K562 (cell line): ENCODE results near the gene SLC29A3. TPM values are rescaled to one million over a fixed set of nuclear protein-coding genes. Genes with fewer than 3 reads are reported as not detected.

Experiments
- ARNT ChIP-seq, 2 experiments: fragments of 450-650 bp; IDR thresholded peaks; 2 replicates each; pipeline ENCODE4 v1.6.1; 2016; ENCODE audit warnings: mild to moderate bottlenecking in 1 of 2
- BRCA1 ChIP-seq, 2 experiments: fragments of 450-650 bp in 1 of 2; sonication (generic) in 1 of 2; formaldehyde crosslinking in 1 of 2; IDR thresholded peaks; 2 replicates each; pipeline versions ENCODE4 v1.5.0 to v1.6.1; 2017 to 2020; ENCODE audit warnings: mild to moderate bottlenecking in 1 of 2, missing genetic modification reagents in 1 of 2
- CREB1 ChIP-seq, 2 experiments: sonication (generic) in 1 of 2; formaldehyde crosslinking in 1 of 2; IDR thresholded peaks; 2 replicates each; pipeline versions ENCODE4 v1.6.1 to v1.8.0; 2012 to 2022; ENCODE audit warnings: inconsistent platforms in 1 of 2, mild to moderate bottlenecking in 1 of 2, missing genetic modification reagents in 1 of 2, moderate library complexity in 1 of 2
- FIP1L1 ChIP-seq: fragments of 200-400 bp; formaldehyde crosslinking; IDR thresholded peaks from 2 replicates; pipeline ENCODE4 v1.6.1; 2018; ENCODE audit warnings: mild to moderate bottlenecking, low read depth, low read length; ENCODE audit not compliant: poor library complexity, severe bottlenecking
- MCM2 ChIP-seq: fragments of 450-650 bp; IDR thresholded peaks from 2 replicates; pipeline ENCODE4 v1.6.1; 2017; ENCODE audit warnings: low read depth, mild to moderate bottlenecking
- NR3C1 ChIP-seq: sonication (generic); formaldehyde crosslinking; IDR thresholded peaks from 2 replicates; pipeline ENCODE4 v1.8.1; 2022; ENCODE audit warnings: missing genetic modification reagents
- RAD21 ChIP-seq, 2 experiments: fragments of 250-450 bp in 1 of 2; fragments of 450-650 bp in 1 of 2; sonication (Bioruptor Pico) in 1 of 2; formaldehyde crosslinking in 1 of 2; IDR thresholded peaks in 1 of 2; conservative IDR thresholded peaks in 1 of 2; 2 replicates each; pipeline versions ENCODE4 v1.4.0 to v1.8.0; 2020 to 2022; ENCODE audit warnings: mild to moderate bottlenecking in 2 of 2, moderate library complexity in 1 of 2
- RBM25 ChIP-seq: fragments of 200-400 bp; formaldehyde crosslinking; IDR thresholded peaks from 2 replicates; pipeline ENCODE4 v1.6.1; 2018; ENCODE audit warnings: low read length, low read depth, moderate library complexity; ENCODE audit not compliant: severe bottlenecking
- SMAD4 ChIP-seq: fragments of 250-450 bp; sonication (Bioruptor Pico); conservative IDR thresholded peaks from 2 replicates; pipeline ENCODE4 v1.8.0; 2021; ENCODE audit warnings: inconsistent platforms, mild to moderate bottlenecking, moderate library complexity
- XRCC5 ChIP-seq: fragments of 200-400 bp; formaldehyde crosslinking; IDR thresholded peaks from 2 replicates; pipeline ENCODE4 v1.6.1; 2017; ENCODE audit warnings: low read depth, mild to moderate bottlenecking, low read length
- ZKSCAN1 ChIP-seq: fragments of 150-350 bp; IDR thresholded peaks from 2 replicates; pipeline ENCODE4 v1.6.1; 2016; ENCODE audit warnings: low read depth, low read length
- ZNF232 ChIP-seq: sonication (generic); formaldehyde crosslinking; IDR thresholded peaks from 2 replicates; pipeline ENCODE4 v1.8.0; 2022; ENCODE audit warnings: mild to moderate bottlenecking, missing genetic modification reagents
- ZNF695 ChIP-seq: fragments of 450-650 bp; formaldehyde crosslinking; IDR thresholded peaks from 2 replicates; pipeline ENCODE4 v1.4.0; 2020; ENCODE audit warnings: mild to moderate bottlenecking, moderate library complexity
- polyA plus RNA-seq, 8 experiments: library from polyadenylated mRNA; depleted of rRNA in 4 of 8; stranded (reverse) in 5 of 8; unstranded in 3 of 8; fragments of >200 nt; fragmentation: Nextera tagmentation in 2 of 8; fragmentation: Illumina TruSeq in 1 of 8; extraction: Ambion mirVana in 2 of 8; extraction: Trizol in 1 of 8; gene quantifications; 2 replicates each; pipeline versions ENCODE4 v1.2.1 to v1.2.3, GENCODE V29; 2011 to 2014; ENCODE audit warnings: inconsistent platforms in 1 of 8, missing spikeins in 1 of 8
- total RNA-seq, 7 experiments: library from RNA; depleted of rRNA in 6 of 7; stranded (reverse); fragments of >200 nt in 6 of 7; fragmentation: Illumina TruSeq in 2 of 7; extraction: Trizol in 2 of 7; gene quantifications; 2 replicates each; pipeline versions ENCODE4 v1.2.1 to v1.2.3, GENCODE V29; 2011 to 2021; ENCODE audit warnings: low replicate concordance in 1 of 7
- TF ChIP-seq, protein P1 (sequence below): fragments of 450-650 bp; IDR thresholded peaks from 2 replicates; pipeline ENCODE4 v1.7.1; 2018; ENCODE audit warnings: mild to moderate bottlenecking, low read depth; ENCODE audit not compliant: partially characterized antibody
- TF ChIP-seq, protein P2 (sequence below): sonication (generic); formaldehyde crosslinking; IDR thresholded peaks from 2 replicates; pipeline ENCODE4 v1.8.0; 2022; ENCODE audit warnings: mild to moderate bottlenecking, missing genetic modification reagents
- TF ChIP-seq, protein P3 (sequence below): fragments of 250-450 bp; sonication (Bioruptor Pico); IDR thresholded peaks from 2 replicates; pipeline ENCODE4 v1.5.0; 2021; ENCODE audit warnings: mild to moderate bottlenecking, borderline replicate concordance
- TF ChIP-seq, protein P4 (sequence below), 2 experiments: fragments of 200-800 bp in 1 of 2; sonication (Bioruptor generic) in 1 of 2; sonication (generic) in 1 of 2; formaldehyde crosslinking in 1 of 2; IDR thresholded peaks in 1 of 2; conservative IDR thresholded peaks in 1 of 2; 2 replicates each; pipeline versions ENCODE4 v1.5.0 to v1.6.1; 2016 to 2020; ENCODE audit warnings: missing compliant biosample characterization in 1 of 2, missing genetic modification characterization in 1 of 2, missing genetic modification reagents in 1 of 2
- TF ChIP-seq, protein P5 (sequence below): sonication (generic); formaldehyde crosslinking; IDR thresholded peaks from 2 replicates; pipeline ENCODE4 v1.8.0; 2022; ENCODE audit warnings: mild to moderate bottlenecking, missing genetic modification reagents

SLC29A3 gene
- total and polyA plus RNA-seq, 9 of the 15 experiments (the other 6 are each of a cell fraction or from before 2014, with no cell fraction given): 2.1 to 10.7 (median 4.6) TPM

DNA sequence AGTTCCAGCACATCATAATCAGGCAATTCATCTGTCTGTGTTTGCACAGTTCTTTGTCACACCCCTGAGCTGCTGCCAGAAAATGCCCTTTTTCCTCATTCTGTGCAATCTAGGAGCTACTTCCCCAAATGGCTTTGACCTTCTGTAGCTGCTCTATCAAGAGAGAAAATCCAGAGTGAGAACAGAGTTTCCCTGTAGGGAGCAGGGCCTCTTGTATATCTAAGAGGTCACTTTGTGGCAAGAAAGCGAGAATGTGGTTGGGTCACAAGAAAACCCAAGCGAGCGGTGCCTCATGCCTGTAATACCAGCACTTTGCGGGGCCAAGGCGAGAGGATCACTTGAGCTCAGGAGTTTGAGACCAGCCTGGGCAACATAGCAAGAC lies 24.3 kb downstream of the SLC29A3 start (continued):
- TF ChIP-seq, protein P1, sequence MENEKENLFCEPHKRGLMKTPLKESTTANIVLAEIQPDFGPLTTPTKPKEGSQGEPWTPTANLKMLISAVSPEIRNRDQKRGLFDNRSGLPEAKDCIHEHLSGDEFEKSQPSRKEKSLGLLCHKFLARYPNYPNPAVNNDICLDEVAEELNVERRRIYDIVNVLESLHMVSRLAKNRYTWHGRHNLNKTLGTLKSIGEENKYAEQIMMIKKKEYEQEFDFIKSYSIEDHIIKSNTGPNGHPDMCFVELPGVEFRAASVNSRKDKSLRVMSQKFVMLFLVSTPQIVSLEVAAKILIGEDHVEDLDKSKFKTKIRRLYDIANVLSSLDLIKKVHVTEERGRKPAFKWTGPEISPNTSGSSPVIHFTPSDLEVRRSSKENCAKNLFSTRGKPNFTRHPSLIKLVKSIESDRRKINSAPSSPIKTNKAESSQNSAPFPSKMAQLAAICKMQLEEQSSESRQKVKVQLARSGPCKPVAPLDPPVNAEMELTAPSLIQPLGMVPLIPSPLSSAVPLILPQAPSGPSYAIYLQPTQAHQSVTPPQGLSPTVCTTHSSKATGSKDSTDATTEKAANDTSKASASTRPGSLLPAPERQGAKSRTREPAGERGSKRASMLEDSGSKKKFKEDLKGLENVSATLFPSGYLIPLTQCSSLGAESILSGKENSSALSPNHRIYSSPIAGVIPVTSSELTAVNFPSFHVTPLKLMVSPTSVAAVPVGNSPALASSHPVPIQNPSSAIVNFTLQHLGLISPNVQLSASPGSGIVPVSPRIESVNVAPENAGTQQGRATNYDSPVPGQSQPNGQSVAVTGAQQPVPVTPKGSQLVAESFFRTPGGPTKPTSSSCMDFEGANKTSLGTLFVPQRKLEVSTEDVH: no peak
- TF ChIP-seq ZNF695: no peak
- no peak for TF ChIP-seq RBM25
- TF ChIP-seq, protein P2, sequence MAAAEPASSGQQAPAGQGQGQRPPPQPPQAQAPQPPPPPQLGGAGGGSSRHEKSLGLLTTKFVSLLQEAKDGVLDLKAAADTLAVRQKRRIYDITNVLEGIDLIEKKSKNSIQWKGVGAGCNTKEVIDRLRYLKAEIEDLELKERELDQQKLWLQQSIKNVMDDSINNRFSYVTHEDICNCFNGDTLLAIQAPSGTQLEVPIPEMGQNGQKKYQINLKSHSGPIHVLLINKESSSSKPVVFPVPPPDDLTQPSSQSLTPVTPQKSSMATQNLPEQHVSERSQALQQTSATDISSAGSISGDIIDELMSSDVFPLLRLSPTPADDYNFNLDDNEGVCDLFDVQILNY (CRISPR knock-in tag): no peak
- TF ChIP-seq, protein P3, sequence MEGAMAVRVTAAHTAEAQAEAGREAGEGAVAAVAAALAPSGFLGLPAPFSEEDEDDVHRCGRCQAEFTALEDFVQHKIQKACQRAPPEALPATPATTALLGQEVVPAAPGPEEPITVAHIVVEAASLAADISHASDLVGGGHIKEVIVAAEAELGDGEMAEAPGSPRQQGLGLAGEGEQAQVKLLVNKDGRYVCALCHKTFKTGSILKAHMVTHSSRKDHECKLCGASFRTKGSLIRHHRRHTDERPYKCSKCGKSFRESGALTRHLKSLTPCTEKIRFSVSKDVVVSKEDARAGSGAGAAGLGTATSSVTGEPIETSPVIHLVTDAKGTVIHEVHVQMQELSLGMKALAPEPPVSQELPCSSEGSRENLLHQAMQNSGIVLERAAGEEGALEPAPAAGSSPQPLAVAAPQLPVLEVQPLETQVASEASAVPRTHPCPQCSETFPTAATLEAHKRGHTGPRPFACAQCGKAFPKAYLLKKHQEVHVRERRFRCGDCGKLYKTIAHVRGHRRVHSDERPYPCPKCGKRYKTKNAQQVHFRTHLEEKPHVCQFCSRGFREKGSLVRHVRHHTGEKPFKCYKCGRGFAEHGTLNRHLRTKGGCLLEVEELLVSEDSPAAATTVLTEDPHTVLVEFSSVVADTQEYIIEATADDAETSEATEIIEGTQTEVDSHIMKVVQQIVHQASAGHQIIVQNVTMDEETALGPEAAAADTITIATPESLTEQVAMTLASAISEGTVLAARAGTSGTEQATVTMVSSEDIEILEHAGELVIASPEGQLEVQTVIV (CRISPR knock-in tag): no peak
- peak in 1 of 2 experiments; percentile 64; a peak in 1 of 4 replicates for TF ChIP-seq ARNT (IDR thresholded peaks at IDR 0.05)
- TF ChIP-seq ZNF232: no peak
- no peak for TF ChIP-seq BRCA1 (IDR thresholded peaks at IDR 0.05)
- no peak for TF ChIP-seq BRCA1 (CRISPR knock-in tag; IDR thresholded peaks at IDR 0.05)
- no peak for TF ChIP-seq MCM2
- TF ChIP-seq, protein P4, sequence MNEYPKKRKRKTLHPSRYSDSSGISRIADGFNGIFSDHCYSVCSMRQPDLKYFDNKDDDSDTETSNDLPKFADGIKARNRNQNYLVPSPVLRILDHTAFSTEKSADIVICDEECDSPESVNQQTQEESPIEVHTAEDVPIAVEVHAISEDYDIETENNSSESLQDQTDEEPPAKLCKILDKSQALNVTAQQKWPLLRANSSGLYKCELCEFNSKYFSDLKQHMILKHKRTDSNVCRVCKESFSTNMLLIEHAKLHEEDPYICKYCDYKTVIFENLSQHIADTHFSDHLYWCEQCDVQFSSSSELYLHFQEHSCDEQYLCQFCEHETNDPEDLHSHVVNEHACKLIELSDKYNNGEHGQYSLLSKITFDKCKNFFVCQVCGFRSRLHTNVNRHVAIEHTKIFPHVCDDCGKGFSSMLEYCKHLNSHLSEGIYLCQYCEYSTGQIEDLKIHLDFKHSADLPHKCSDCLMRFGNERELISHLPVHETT (CRISPR knock-in tag; conservative IDR thresholded peaks at IDR 0.05 in 1 of 2, IDR thresholded peaks at IDR 0.05 in 1 of 2): 0 out of 4 replicates have a peak, but pooled peaks of 1 of the 2 experiments have one; percentile 21
- TF ChIP-seq NR3C1 (CRISPR knock-in tag): no peak
- TF ChIP-seq ZKSCAN1: no peak
- TF ChIP-seq XRCC5: no peak
- TF ChIP-seq, protein P5, sequence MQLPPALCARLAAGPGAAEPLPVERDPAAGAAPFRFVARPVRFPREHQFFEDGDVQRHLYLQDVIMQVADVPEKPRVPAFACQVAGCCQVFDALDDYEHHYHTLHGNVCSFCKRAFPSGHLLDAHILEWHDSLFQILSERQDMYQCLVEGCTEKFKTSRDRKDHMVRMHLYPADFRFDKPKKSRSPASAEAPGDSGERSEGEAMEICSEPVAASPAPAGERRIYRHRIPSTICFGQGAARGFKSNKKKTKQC (CRISPR knock-in tag): no peak
- no peak for TF ChIP-seq FIP1L1
- TF ChIP-seq SMAD4 (CRISPR knock-in tag): peak; percentile 72; the same call in 1 of the 2 replicates
- TF ChIP-seq CREB1 (IDR thresholded peaks at IDR 0.05): no peak
- TF ChIP-seq CREB1 (CRISPR knock-in tag; IDR thresholded peaks at IDR 0.05): no peak; the same call in 1 of the 2 replicates
- TF ChIP-seq RAD21 (CRISPR knock-in tag; conservative IDR thresholded peaks at IDR 0.05 in 1 of 2, IDR thresholded peaks at IDR 0.05 in 1 of 2): no peak
